ENCODE measurements around the gene RABGAP1L.

DNA sequence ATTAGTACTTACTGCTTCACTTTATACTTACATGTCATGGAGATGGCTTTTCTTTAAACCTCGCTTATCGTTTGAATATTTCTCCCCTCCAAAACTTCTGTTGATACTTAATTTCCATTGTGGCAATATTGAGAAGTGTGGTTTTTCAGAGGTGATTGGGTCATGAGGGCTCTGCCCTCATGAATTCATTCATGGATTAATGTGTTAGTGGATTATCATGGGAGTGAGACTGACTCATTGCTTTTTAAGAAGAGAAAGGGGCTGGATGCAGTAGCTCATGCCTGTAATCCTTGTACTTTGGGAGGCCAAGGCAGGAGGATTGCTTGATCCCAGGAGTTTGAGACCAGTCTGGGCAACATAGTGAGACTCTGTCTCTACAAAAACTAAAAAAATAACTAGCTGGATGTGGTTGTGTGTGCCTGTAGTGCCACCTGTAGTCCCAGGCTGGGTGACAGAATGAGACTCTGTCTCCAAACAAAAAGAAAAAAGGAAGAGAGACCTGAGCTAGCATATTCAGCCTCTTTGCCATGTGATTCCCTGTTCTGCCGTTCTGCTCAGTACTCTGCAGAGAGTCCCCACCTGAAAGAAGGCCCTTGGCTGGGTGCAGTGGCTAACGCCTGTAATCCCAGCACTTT is 30.2 kb downstream of the RABGAP1L start:
- TF ChIP-seq POLR2A (IDR thresholded peaks at IDR 0.05), result no peak
- TF ChIP-seq, protein P1, sequence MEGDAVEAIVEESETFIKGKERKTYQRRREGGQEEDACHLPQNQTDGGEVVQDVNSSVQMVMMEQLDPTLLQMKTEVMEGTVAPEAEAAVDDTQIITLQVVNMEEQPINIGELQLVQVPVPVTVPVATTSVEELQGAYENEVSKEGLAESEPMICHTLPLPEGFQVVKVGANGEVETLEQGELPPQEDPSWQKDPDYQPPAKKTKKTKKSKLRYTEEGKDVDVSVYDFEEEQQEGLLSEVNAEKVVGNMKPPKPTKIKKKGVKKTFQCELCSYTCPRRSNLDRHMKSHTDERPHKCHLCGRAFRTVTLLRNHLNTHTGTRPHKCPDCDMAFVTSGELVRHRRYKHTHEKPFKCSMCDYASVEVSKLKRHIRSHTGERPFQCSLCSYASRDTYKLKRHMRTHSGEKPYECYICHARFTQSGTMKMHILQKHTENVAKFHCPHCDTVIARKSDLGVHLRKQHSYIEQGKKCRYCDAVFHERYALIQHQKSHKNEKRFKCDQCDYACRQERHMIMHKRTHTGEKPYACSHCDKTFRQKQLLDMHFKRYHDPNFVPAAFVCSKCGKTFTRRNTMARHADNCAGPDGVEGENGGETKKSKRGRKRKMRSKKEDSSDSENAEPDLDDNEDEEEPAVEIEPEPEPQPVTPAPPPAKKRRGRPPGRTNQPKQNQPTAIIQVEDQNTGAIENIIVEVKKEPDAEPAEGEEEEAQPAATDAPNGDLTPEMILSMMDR (IDR thresholded peaks at IDR 0.05), result no peak

All from right lobe of liver (tissue), 4 donors.